Caco-2 (cell line): Measurements from ENCODE around the gene KRT16. TPM values are rescaled to one million over a fixed set of nuclear protein-coding genes. Genes with fewer than 3 reads are reported as not detected.
A peak's percentile ranks its signal among the peaks of the same experiment; 100 is the strongest.
"Not testable (repeated sequence)": the region's sequence is repeated elsewhere in the genome, so short reads cannot be mapped to it uniquely, and the experiment has no call there.

Experiments
- BruUV-seq: library from RNA; stranded (reverse); fragments of 400-500 nt; replicated peaks from 2 replicates; lab custom pipeline; 2021; lab: Mats Ljungman, UMichigan
- CTCF ChIA-PET: fragments of 300-600 bp; sonication (Branson Sonifier 250); formaldehyde crosslinking; loops from one replicate; lab custom pipeline; 2022; ENCODE audit warnings: antibody characterized with exemption; lab: Charles Lee
- POLR2A ChIA-PET: fragments of 300-600 bp; sonication (Branson Sonifier 250); formaldehyde crosslinking; loops from one replicate; lab custom pipeline; 2022; ENCODE audit warnings: antibody characterized with exemption; lab: Charles Lee
- DNase-seq, 2 experiments: peaks; one replicate each; pipeline versions ENCODE4 v3.0.0 to v3.0.0-alpha.2; 2020 to 2022
- H3K27me3 ChIP-seq: replicated peaks from 2 replicates; pipeline ENCODE4 v1.6.0; 2011; ENCODE audit warnings: low read length; ENCODE audit not compliant: control insufficient read depth, insufficient read depth
- H3K36me3 ChIP-seq: 2 replicates; pipeline ENCODE4 v1.5.1; 2011; ENCODE audit warnings: low read length; ENCODE audit not compliant: control insufficient read depth, insufficient read depth
- H3K4me1 ChIP-seq: fragments of 250-450 bp; sonication (Bioruptor Pico); 2 replicates; pipeline ENCODE4 v1.5.1; 2020; ENCODE audit warnings: mild to moderate bottlenecking
- H3K4me3 ChIP-seq: 2 replicates; pipeline ENCODE4 v1.5.1; 2011; ENCODE audit warnings: low read depth, mild to moderate bottlenecking, control low read depth, low read length
- H3K9me3 ChIP-seq: fragments of 250-450 bp; sonication (Bioruptor Pico); 2 replicates; pipeline ENCODE4 v1.5.1; 2020; ENCODE audit warnings: mild to moderate bottlenecking, moderate library complexity
- H3K27ac Mint-ChIP-seq: one replicate; pipeline ENCODE4 v1.8.0; 2022; ENCODE audit warnings: mixed read lengths; ENCODE audit not compliant: unreplicated experiment
- H3K27me3 Mint-ChIP-seq: one replicate; pipeline ENCODE4 v1.8.0; 2022; ENCODE audit warnings: mixed read lengths; ENCODE audit not compliant: insufficient read depth, unreplicated experiment
- H3K36me3 Mint-ChIP-seq: one replicate; pipeline ENCODE4 v1.8.0; 2022; ENCODE audit warnings: mild to moderate bottlenecking, mixed read lengths; ENCODE audit not compliant: insufficient read depth, unreplicated experiment
- H3K4me1 Mint-ChIP-seq: one replicate; pipeline ENCODE4 v1.8.0; 2022; ENCODE audit warnings: low read depth, mixed read lengths; ENCODE audit not compliant: unreplicated experiment
- H3K4me3 Mint-ChIP-seq: one replicate; pipeline ENCODE4 v1.8.0; 2022; ENCODE audit warnings: mild to moderate bottlenecking, moderate library complexity, mixed read lengths; ENCODE audit not compliant: unreplicated experiment
- H3K9me3 Mint-ChIP-seq: one replicate; pipeline ENCODE4 v1.8.0; 2022; ENCODE audit warnings: mixed read lengths; ENCODE audit not compliant: unreplicated experiment
- intact Hi-C: fragments of 100-400 bp; cut with micrococcal nuclease; formaldehyde crosslinking; loops from one replicate; pipeline ENCODE4 v1.10.0; 2022; ENCODE audit not compliant: unreplicated experiment
- total RNA-seq: library from RNA; stranded (reverse); gene quantifications from 2 replicates; pipeline ENCODE4 v1.2.3, GENCODE V29; 2022
- TF ChIP-seq, protein P1 (sequence below), 2 experiments: fragments of 200-600 bp in 1 of 2; IDR thresholded peaks; 1 replicate in 1 of 2; 2 replicates in 1 of 2; pipeline versions ENCODE4 v1.5.1 to v1.8.0; 2011 to 2022; ENCODE audit warnings: antibody characterized with exemption in 1 of 2, control low read depth in 1 of 2, inconsistent platforms in 1 of 2, low read depth in 1 of 2, low read length in 1 of 2, mild to moderate bottlenecking in 1 of 2, moderate library complexity in 1 of 2; ENCODE audit not compliant: insufficient read depth in 1 of 2, severe bottlenecking in 1 of 2, unreplicated experiment in 1 of 2

Gene KRT16
- total RNA-seq, 1 experiment from 2014 or later, result not detected

DNA sequence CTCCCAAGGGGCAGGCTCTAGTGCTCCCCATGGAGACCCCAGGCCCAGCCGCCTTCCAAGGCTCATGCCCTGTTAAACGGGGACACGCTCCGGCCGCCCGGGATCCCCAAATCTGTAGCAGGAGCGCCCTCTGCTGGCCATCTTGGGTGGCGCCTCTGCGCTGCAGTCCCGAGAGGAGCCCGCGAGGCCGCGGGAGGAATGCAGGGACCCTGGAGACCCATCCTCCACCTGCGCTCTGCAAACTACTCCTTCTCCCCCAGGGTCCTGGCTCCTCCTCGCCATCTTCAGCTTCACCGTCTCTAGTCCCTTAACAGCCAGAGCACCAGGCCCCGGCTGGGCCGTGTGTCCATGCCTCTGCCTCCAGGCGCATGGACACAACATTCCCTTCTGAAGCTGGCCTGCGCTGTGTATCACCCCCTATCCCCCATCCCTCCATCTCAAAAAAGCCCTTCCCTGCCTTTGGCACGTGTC lies 35.4 kb upstream of the KRT16 start:
- H3K9me3 Mint-ChIP-seq, result no peaks in the 10 kb centered on the region
- Histone ChIP-seq H3K27me3 (no peaks in the 10 kb centered on the region), H3K4me1 (peaks cover 33% of the 10 kb centered on the region), H3K9me3 (no peaks in the 10 kb centered on the region), H3K4me3 (peak overlapping the region; percentile 47), H3K36me3 (no peaks in the 10 kb centered on the region)
- BruUV-seq, result no TSS peak
- peak; percentile 89 to 95 for DNase-seq
- intact Hi-C loops, result loop anchor here (1.0 to 5.0 kb wide), 7 partner anchors 14 to 846 kb away; no protein-coding TSS in a partner anchor
- peak overlapping the region; percentile 81 for H3K4me3 Mint-ChIP-seq
- H3K27me3 Mint-ChIP-seq, result no peaks in the 10 kb centered on the region
- H3K4me1 Mint-ChIP-seq, result peaks cover 7% of the 10 kb centered on the region
- POLR2A ChIA-PET, result interaction anchor here (1.0 to 1.8 kb wide), 4 partner anchors 15 to 126 kb away, joined by 4 to 25 read pairs (median 8); partner anchors contain the start of gene KRT19
- peak overlapping the region; percentile 36 for H3K27ac Mint-ChIP-seq
- TF ChIP-seq, protein P1, sequence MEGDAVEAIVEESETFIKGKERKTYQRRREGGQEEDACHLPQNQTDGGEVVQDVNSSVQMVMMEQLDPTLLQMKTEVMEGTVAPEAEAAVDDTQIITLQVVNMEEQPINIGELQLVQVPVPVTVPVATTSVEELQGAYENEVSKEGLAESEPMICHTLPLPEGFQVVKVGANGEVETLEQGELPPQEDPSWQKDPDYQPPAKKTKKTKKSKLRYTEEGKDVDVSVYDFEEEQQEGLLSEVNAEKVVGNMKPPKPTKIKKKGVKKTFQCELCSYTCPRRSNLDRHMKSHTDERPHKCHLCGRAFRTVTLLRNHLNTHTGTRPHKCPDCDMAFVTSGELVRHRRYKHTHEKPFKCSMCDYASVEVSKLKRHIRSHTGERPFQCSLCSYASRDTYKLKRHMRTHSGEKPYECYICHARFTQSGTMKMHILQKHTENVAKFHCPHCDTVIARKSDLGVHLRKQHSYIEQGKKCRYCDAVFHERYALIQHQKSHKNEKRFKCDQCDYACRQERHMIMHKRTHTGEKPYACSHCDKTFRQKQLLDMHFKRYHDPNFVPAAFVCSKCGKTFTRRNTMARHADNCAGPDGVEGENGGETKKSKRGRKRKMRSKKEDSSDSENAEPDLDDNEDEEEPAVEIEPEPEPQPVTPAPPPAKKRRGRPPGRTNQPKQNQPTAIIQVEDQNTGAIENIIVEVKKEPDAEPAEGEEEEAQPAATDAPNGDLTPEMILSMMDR (IDR thresholded peaks at IDR 0.05; ENCODE audit: insufficient read depth in 1 of 2, low read depth in 1 of 2, low read length in 1 of 2, severe bottlenecking in 1 of 2, unreplicated experiment in 1 of 2), result peak; percentile 96
- CTCF ChIA-PET, result interaction anchor here (0.6 to 4.9 kb wide), 38 partner anchors 8 to 844 kb away, joined by 3 to 147 read pairs (median 4); partner anchors contain the start of gene KRT19
- H3K36me3 Mint-ChIP-seq, result peaks cover 6% of the 10 kb centered on the region

DNA sequence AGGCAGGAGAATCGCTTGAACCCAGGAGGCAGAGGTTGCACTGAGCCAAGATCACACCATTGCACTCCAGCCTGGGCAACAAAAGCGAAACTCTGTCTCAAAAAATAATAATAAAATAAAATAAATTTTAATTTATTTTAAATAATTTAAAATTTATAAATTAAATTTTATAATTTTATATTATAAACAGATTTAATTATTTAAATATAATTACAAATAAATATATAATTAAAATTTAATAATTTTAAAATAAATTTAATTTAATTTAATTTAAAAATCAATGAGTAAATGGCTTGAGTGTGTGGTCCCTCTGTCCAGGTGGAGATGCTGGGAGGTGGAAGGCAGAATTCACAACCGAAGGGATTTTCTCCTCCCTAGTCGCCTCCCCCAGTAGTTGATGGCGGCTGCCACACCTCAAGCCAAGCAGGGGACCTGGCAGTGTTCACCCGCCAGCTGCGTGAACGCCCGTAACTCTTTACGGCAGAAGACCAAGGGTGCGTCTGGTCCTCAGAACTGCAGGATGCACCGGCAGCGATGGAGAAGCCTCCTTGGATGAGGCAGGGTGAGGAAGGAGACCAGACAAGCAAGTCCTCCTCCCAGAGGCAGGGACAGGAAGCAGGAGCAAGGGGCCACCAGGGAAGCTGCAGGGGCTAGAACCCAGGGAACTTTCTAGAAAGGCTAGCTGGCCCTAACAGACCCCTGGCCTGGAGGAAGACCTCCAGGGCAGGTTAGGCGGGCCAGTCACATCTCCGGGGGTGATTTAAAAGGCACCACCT lies 34.7 kb upstream of the KRT16 start:
- no peak overlapping the region for H3K4me3 Mint-ChIP-seq
- peaks cover 7% of the 10 kb centered on the region for H3K4me1 Mint-ChIP-seq
- BruUV-seq, result no TSS peak
- Histone ChIP-seq H3K36me3 (no peaks in the 10 kb centered on the region), H3K9me3 (no peaks in the 10 kb centered on the region), H3K4me3 (no peak overlapping the region), H3K27me3 (no peaks in the 10 kb centered on the region), H3K4me1 (peaks cover 33% of the 10 kb centered on the region)
- ChIA-PET POLR2A (interaction anchor here (1.8 kb wide), 1 partner anchor 16 kb away, joined by 6 read pairs; no protein-coding TSS in a partner anchor), CTCF (interaction anchor here (0.6 to 4.9 kb wide), 12 partner anchors 8 to 828 kb away, joined by 3 to 147 read pairs (median 6); no protein-coding TSS in a partner anchor)
- TF ChIP-seq, protein P1 (IDR thresholded peaks at IDR 0.05; ENCODE audit: insufficient read depth in 1 of 2, low read depth in 1 of 2, low read length in 1 of 2, severe bottlenecking in 1 of 2, unreplicated experiment in 1 of 2), result no peak
- H3K27ac Mint-ChIP-seq, result no peak overlapping the region
- peaks cover 6% of the 10 kb centered on the region for H3K36me3 Mint-ChIP-seq
- H3K27me3 Mint-ChIP-seq, result no peaks in the 10 kb centered on the region
- H3K9me3 Mint-ChIP-seq, result no peaks in the 10 kb centered on the region
- no peak for DNase-seq
- intact Hi-C loops, result loop anchor here (5.0 kb wide), 2 partner anchors 240 to 845 kb away; no protein-coding TSS in a partner anchor

DNA sequence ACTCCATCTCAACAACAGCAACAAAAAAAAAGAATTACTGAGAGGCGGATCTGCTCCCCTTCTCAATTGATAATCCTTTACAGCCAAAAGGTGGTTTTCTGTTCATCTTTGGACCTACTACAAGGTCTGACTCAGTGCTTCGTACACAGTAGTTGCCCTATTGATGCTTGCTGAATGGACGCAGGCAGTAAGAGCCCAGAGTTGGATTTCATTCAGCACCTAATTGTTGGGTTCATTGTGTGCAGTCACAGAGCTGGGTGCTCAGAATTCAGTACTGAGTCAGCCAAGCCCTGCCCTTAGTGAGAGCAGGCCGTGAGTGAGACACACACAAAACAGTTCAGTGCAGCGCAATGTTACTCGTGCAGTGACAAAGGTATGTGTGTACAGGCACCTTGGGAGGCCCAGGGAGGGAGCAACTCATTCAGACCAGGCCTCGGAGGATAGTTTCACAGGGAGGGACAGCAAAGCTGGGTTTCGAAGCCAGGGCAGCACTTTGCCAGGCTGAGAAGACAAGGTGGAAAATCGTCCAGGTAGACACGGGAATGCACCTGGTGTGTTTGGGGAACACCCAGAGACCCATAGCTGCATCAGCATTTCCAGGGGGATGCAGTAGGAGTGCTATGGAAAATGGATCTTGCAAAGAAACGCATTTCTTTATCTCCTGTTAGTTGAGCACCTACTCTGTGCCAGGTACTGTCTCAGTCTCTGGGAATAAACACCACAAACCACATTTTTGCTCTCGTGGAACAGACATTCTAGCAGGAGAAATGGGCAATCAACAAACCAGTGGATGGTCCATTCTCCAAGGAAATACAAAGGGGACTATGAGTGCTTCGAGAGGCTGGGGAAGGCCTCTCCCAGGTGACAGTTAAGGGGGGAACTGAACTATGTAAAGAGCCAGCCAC lies 29.9 kb upstream of the KRT16 start:
- Histone ChIP-seq H3K27me3 (no peaks in the 10 kb centered on the region), H3K4me1 (peaks cover 8% of the 10 kb centered on the region), H3K4me3 (no peak overlapping the region), H3K9me3 (no peaks in the 10 kb centered on the region), H3K36me3 (no peaks in the 10 kb centered on the region)
- CTCF ChIA-PET, result no interaction called here
- no peaks in the 10 kb centered on the region for H3K4me1 Mint-ChIP-seq
- no TSS peak for BruUV-seq
- TF ChIP-seq, protein P1 (IDR thresholded peaks at IDR 0.05; ENCODE audit: insufficient read depth in 1 of 2, low read depth in 1 of 2, low read length in 1 of 2, severe bottlenecking in 1 of 2, unreplicated experiment in 1 of 2), result no peak
- DNase-seq, result no peak
- H3K4me3 Mint-ChIP-seq, result no peak overlapping the region
- intact Hi-C loops, result no loop called here
- no peaks in the 10 kb centered on the region for H3K9me3 Mint-ChIP-seq
- no peak overlapping the region for H3K27ac Mint-ChIP-seq
- H3K27me3 Mint-ChIP-seq, result no peaks in the 10 kb centered on the region
- no peaks in the 10 kb centered on the region for H3K36me3 Mint-ChIP-seq
- POLR2A ChIA-PET, result no interaction called here

DNA sequence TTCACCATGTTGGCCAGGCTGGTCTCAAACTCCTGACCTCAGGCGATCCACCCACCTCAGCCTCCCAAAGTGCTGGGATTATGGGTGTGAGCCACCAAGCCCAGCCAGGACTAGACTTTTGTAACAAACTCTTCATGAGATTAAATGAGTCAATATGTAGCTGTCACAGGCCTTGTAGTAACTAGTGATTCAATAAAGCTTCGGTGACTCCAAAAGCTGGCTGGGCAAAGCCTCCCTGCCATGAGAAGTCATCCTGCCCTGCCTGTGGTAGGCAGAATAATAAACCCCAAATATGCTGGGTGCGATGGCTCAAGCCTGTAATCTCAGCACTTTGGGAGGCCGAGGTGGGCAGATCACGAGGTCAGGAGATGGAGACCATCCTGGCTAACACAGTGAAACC lies 28.0 kb upstream of the KRT16 start:
- H3K4me3 Mint-ChIP-seq, H3K27ac Mint-ChIP-seq, H3K9me3 ChIP-seq, H3K36me3 ChIP-seq, POLR2A ChIA-PET, H3K27me3 Mint-ChIP-seq, H3K27me3 ChIP-seq, H3K4me1 ChIP-seq, H3K4me1 Mint-ChIP-seq, BruUV-seq, H3K4me3 ChIP-seq, DNase-seq, H3K36me3 Mint-ChIP-seq, intact Hi-C loops, H3K9me3 Mint-ChIP-seq: not testable (repeated sequence)
- CTCF ChIA-PET, result interaction anchor here (0.9 to 2.7 kb wide), 4 partner anchors 8 to 92 kb away, joined by 3 to 11 read pairs (median 6); no protein-coding TSS in a partner anchor
